ENCODE results near the gene SMARCA5. TPM values are rescaled to one million over a fixed set of nuclear protein-coding genes. Genes with fewer than 3 reads are reported as not detected.
"Not testable (repeated sequence)": the region's sequence is repeated elsewhere in the genome, so short reads cannot be mapped to it uniquely, and the experiment has no call there.

The SMARCA5 gene
- total RNA-seq, 1 experiment from 2014 or later = 31.8 TPM

DNA sequence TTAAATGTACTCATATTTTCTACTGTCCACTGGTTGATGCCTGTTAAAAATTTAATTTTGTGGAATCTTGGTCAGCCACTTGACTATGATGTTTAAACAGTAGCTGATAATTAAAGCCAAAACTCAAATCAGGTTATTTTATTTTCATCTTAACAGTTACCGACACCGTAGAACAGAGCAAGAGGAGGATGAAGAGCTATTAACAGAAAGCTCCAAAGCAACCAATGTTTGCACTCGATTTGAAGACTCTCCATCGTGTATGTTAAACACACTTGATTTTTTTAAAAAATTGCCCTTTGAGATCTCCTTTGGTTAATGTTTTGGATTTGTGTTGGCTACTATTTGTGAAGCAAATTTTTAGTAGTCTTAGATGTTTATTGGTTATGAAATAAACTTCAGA is 10.7 kb downstream of the SMARCA5 start:
- in situ Hi-C loops (cut with HindIII; ENCODE audit: low pct_unique_long_range_greater_than_20kb, low sequenced_read_pairs) = no loop called here
- no peak for DNase-seq (ENCODE audit: low read depth)

DNA sequence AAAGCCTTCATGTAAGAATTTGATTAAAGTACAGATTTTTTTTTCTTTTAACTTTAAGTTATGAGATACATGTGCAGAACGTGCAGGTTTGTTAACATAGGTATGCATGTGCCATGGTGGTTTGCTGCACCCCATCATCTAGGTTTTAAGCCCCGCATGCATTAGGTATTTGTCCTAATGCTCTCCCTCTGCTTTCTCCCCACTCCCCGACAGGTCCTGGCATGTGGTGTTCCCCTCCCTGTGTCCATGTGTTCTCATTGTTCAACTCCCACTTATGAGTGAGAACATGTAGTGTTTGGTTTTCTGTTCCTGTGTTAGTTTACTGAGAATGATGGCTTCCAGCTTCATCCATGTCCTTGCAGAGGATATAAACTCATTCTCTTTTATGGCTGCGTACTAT is 14.5 kb downstream of the SMARCA5 start:
- DNase-seq (ENCODE audit: low read depth); in situ Hi-C loops (cut with HindIII; ENCODE audit: low pct_unique_long_range_greater_than_20kb, low sequenced_read_pairs): not testable (repeated sequence)

DNA sequence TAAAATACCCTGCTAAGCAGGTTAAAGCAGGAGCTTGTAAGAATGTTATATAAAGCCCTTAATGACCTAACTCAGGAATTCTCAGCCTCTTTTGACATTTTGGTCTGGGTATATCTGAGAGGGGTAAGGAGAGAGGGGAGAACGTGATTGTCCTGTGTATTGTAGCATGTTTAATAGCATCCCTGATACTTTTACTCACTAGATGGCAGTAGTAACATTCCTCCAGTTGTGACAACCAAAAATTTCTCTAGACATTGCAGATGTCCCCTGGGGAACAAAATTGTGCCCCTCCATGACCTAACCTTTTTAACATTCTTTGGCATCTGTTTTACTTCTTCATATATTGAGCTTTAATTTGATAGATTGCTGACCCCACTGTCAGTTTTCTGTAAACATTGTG is 17.9 kb downstream of the SMARCA5 start:
- no peak for DNase-seq (ENCODE audit: low read depth)
- in situ Hi-C loops (cut with HindIII; ENCODE audit: low pct_unique_long_range_greater_than_20kb, low sequenced_read_pairs) = no loop called here

DNA sequence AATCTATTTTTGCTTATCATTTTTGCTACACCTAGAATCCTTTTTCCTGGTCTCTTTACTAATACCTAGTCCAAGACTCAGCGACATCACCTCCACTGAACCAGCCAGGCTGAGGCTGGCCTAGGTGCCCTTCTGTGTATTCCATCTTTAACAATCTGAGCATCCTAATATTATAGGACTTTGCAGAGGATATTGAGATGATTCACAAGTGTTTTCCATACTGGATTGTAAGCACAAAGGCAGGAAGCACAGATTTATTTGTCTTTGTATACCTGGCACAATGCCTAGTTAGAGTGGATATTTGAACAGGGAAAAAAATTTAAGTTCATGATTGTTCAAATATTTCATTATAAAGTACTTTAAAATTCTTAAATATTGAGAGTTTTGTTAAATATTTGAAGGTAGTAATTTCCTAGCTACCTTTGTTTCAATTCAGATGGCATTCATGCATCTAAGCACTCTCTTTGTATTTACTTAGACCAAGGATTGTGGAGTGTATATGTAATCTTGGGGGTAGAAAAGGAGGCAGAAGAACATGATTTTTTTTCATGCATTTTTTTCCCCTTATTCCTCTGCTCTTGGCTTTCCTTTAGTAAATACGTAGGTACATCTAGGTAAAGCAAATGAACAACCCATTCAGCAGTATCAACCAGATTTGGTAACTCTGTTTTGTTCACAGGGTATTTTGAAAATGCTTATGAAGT is 18.4 kb downstream of the SMARCA5 start:
- DNase-seq (ENCODE audit: low read depth) = no peak
- in situ Hi-C loops (cut with HindIII; ENCODE audit: low pct_unique_long_range_greater_than_20kb, low sequenced_read_pairs) = no loop called here

DNA sequence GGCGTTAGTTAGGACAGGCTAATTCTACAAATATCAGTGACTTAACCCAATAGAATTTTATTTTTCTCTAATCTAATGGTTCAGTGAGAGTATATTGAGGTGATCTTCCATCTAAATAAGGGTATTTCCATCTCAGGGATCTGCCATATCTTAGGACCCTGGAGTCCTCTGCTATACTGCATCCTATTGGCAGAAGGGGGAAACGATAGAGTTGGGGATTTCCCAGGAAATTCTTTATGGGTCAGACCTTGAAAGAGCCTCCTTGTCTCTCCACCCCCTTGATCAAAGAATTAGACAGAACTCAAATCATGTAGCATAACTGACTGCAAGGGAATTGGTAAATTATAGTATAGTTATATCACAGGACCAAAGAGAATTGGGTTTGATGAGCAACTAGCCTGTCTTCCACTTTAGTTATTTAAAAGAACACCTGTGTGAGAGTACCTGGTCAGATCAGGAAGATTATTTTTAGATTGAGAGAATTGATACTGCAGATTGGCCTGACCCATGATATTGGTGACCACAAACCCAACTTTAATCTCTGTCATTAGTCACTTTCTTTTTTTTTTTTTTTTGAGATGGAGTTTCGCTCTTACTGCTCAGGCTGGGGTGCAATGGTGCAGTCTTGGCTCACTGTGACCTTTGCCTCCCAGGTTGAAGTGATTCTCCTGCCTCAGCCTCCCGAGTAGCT is 25.6 kb downstream of the SMARCA5 start:
- in situ Hi-C loops (cut with HindIII; ENCODE audit: low pct_unique_long_range_greater_than_20kb, low sequenced_read_pairs) = no loop called here

DNA sequence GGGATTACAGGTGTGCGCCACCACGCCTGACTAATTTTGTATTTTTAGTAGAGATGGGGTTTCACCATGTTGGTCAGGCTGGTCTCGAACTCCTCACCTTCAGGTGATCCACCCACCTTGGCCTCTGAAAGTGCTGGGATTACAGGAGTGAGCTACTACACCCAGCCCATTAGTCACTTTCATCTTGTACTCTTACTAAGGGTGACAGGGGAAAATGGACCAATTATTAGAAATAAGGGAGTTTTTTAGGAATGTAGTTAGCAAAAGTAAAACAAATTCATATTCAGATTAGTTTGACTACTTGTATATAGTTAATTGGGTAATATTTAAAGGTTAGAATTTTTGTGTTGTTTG is 26.1 kb downstream of the SMARCA5 start:
- in situ Hi-C loops (cut with HindIII; ENCODE audit: low pct_unique_long_range_greater_than_20kb, low sequenced_read_pairs) = no loop called here
- no peak for DNase-seq (ENCODE audit: low read depth)

More for the DNA sequence above, 25.6 kb downstream of the SMARCA5 start:
- DNase-seq (ENCODE audit: low read depth) = no peak

DNA sequence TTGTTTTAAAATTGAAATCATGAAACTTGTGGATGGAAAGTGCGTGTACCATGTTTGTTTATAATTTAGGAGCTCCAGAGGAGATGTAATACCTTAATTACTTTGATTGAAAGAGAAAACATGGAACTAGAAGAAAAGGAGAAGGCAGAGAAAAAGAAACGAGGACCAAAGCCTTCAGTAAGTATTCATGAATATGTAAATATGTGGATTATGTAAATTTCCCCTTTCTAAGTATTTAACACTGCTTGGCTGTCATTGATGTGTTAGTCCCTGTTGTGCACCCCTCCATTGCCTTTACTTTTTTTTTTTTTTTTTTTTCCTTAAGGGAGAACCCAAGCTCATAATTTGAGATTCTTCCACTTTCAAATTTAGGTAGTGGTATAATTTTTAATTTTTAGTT is 36.4 kb downstream of the SMARCA5 start:
- in situ Hi-C loops (cut with HindIII; ENCODE audit: low pct_unique_long_range_greater_than_20kb, low sequenced_read_pairs) = no loop called here
- no peak for DNase-seq (ENCODE audit: low read depth)

DNA sequence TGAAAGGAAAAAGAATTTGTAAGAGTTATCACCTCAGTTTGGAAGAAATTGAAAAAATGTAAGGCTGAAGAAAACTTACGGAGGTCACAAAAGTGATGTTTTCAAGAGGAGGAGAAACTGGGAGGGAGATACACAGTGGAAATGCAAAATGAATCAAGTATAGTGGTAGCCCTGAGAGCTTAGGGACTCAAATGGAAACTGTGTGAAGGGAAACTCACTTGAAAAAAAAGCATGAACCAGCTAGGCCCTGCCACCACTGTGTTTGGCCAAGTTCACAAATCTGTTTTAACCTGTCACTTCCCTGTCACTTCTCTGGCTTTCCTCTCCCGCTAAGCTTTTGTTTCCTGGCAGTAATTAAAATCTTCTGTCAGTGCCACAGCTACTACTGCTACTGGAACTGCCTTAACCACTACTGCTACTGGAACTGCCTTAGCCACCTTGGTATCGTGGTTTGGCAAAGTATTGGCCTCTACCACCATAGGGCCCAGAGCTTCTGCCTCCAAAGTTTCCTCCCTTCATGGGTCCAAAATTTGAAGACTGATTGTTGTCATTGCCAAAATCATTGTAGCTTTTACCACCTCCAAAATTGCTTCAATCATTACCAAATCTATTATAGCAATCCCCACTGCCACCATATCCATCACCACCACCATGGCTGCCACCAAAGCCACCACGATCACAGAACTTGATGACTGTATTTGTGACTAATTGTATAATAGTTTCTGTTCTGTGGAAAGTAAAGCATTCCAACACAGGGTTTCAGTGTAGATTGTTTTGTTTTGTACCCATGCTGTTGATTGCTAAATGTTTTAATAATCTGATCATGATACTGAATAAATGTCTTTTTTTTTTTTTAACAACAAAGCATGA is 41.5 kb downstream of the SMARCA5 start:
- in situ Hi-C loops (cut with HindIII; ENCODE audit: low pct_unique_long_range_greater_than_20kb, low sequenced_read_pairs) = no loop called here
- DNase-seq (ENCODE audit: low read depth) = no peak

DNA sequence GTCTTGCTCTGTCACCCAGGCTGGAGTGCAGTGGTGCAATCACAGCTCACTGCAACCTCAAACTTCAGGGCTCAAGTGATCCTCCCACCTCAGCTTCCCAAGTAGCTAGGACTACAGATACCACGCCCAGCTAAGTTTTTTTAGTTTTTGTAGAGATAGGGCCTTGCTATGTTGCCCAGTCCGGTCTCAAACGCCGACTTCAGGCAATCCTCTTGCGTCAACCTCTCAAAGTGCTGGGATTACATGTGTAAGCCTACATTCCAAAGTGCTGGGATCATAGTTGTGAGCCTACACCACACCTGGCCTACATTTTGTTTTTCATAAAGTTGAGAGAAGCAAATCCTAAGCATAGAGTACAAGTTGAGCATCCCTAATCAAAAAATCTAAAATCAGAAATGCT is 42.2 kb downstream of the SMARCA5 start:
- in situ Hi-C loops (cut with HindIII; ENCODE audit: low pct_unique_long_range_greater_than_20kb, low sequenced_read_pairs) = no loop called here
- no peak for DNase-seq (ENCODE audit: low read depth)

DNA sequence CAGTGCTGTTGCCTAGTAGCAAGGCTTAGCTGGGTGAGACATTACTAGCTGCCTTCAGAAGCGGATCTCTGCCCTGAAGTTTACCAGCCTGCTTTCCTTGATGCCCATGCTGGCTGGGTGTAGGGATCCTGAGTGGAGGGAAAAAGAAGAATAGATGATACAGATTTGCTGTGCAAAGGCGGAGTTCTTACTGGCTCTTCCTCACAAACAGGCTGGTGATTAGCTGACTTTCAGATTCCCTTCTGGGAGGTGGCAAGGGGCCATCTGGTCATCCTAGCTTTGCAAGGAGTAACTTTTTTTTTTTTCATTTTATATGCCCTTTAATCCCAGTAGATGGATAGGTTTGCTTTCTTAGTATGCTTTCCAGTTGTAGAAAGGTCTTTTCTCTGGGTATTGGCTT is 44.8 kb downstream of the SMARCA5 start:
- in situ Hi-C loops (cut with HindIII; ENCODE audit: low pct_unique_long_range_greater_than_20kb, low sequenced_read_pairs) = no loop called here
- DNase-seq (ENCODE audit: low read depth) = no peak

DNA sequence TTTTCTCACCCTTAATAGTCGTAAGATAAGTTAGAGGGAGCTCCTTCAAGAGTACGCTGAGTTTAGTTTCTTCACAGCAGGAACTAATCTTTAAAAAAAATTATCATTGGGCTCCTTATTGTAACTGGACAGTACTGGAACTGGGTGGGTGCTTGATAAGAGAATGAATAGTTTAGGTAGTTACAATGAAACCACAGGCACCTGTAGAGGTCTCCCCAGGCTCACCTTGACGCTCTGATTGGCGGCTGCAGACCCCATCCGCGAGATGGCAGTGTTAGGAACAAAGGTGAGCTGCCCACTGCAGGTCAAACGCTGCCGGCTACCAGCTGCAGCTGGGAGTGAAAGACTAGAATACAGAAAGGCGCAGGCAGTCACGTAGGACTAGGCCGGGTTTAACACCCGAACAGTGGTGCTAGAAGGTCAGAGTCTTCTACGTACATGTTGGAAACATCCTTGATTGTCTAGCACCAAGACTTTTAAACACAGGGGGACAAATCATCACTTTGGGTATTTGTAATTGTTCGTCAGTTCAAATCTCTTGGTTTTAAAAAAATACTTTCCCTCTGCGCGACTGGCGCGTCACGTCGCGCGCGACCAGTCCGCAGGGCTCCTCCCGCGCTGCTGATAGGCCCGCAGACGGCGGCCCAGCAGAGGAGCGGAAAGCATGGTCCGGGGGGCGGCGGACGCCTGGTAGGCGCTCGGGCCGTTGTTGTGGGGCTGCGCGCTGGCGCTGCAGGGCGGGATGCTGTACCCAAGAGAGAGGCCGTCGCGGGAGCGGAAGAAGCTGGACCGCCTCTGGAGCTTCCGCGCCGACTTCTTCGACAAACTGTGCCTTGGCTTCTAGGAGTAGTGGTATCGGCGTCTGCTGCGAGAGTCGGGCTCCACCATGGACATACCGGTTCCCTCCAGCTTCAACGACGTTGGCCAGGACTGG is 45.6 kb downstream of the SMARCA5 start:
- in situ Hi-C loops (cut with HindIII; ENCODE audit: low pct_unique_long_range_greater_than_20kb, low sequenced_read_pairs) = no loop called here
- DNase-seq (ENCODE audit: low read depth) = peak; percentile 74

DNA sequence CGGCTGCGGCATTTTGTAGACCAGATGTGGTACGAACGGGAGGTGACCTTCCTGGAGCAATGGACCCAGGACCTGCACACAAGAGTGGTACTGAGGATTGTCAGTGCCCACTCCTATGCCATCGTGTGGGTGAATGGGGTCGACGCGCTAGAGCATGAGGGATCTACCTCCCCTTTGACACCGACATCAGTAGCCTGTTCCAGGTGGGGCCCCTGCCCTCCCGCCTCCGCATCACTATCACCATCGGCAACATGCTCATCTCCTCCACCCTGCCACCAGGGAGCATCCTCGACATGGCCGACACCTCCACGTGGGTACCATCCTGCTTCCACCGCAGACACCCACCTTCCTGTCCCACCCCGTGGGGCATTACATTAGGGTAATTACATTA is 46.2 kb downstream of the SMARCA5 start:
- no peak for DNase-seq (ENCODE audit: low read depth)
- in situ Hi-C loops (cut with HindIII; ENCODE audit: low pct_unique_long_range_greater_than_20kb, low sequenced_read_pairs) = no loop called here

DNA sequence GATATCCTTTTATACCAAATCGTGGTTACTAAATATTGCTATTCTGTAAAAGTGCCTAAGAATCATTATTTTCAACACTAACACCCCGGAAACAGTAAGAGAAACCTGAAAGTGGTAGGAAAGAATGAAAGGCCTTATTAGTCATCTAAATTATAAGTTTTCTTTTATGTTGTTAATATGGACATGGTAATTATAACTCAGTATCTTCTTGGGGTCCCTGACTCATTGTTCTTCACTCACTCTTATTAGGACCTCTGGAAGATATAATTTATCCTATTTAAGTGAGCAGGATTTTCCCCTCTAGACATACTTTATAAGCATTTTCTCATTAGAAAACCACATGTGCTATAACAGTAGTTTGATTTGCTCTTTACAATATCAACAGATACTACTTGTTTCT is 51.0 kb downstream of the SMARCA5 start:
- no peak for DNase-seq (ENCODE audit: low read depth)
- in situ Hi-C loops (cut with HindIII; ENCODE audit: low pct_unique_long_range_greater_than_20kb, low sequenced_read_pairs) = no loop called here

DNA sequence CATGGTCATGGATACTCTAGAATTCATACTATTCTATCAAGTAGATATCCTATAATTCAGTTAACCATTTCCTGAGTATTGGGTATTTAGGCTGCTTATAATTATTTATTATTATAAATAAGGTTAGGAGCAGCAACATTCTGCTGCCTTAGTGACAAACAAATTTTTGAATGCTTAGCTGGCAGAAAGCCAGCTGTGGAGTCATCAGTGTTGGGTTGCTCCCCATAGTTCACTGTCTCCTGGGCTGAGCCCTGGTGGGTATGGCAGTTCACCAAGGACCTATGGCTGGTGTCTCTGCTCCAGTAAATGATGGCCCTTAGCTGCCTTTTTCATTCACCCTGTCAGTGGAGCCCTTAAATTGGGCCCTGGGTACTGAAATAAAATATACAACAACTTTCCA is 61.8 kb downstream of the SMARCA5 start:
- no peak for DNase-seq (ENCODE audit: low read depth)

DNA sequence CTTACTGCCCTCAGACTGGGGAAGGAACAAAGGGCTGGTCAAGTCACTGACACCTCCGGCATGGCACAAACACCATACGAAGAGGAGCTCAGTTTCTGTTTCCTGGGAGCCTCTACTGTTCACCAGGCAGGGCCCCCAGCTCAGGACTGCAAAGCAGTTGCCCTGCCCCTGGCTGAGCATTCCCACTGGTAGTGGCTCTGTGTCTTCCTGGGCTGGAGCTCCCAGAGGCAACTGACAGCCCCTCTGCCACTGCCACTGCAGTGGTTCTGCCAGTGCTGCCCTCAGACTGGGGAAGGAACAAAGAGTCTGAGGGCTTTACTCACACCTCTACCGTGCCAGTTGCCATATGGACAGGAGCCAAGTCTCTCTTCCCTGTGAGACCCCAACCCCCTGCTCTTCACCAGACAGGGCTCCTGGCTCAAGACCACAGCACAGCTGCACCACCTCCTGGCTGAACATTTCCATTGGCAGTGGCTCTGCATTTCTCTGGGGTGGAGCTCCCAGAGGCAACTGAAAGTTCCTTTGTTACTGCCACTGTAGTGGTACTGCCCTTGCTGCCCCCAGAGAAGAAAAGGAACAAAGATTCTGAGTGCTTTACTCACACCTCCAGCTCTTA is 67.9 kb downstream of the SMARCA5 start:
- in situ Hi-C loops (cut with HindIII; ENCODE audit: low pct_unique_long_range_greater_than_20kb, low sequenced_read_pairs) = no loop called here
- DNase-seq (ENCODE audit: low read depth) = no peak

More for the DNA sequence above, 61.8 kb downstream of the SMARCA5 start:
- in situ Hi-C loops (cut with HindIII; ENCODE audit: low pct_unique_long_range_greater_than_20kb, low sequenced_read_pairs) = no loop called here

DNA sequence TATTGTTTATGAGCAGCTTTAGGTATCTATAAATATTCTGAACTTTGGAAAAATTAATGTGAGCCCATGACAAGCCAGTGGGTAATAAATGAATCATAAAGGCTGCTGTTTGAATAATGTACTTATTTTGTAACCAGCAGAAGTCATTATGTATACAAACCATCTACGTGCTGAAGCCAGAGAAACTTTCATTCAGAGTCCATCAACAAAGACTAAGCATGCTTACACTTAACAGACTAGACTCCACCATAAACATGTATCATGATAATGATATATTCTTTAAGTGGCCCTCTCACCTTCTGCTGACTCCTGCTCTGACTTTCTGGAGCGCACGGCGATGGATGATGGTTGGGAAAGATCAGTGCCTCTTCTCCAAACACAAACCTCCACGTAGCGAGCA is 72.0 kb downstream of the SMARCA5 start:
- DNase-seq (ENCODE audit: low read depth) = no peak
- in situ Hi-C loops (cut with HindIII; ENCODE audit: low pct_unique_long_range_greater_than_20kb, low sequenced_read_pairs) = no loop called here

DNA sequence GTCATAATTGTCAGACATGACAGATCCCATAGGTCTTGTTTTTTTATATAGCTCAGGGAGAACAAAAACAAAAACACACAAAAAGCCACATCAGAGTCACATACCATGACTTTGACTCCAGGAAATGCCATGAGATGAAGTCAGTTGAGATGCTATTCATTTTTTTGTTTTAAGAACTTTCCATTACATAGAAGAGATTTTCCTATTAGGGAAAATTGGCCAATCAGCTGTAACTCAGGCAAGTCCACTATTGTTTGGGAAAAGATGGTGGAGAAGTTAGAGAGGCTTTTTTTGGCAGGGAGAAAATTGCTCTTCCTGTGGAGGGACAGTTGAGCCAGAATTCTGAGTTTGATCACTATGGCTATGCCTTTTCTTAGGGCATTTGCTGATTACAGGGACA is 72.6 kb downstream of the SMARCA5 start:
- in situ Hi-C loops (cut with HindIII; ENCODE audit: low pct_unique_long_range_greater_than_20kb, low sequenced_read_pairs) = no loop called here

DNA sequence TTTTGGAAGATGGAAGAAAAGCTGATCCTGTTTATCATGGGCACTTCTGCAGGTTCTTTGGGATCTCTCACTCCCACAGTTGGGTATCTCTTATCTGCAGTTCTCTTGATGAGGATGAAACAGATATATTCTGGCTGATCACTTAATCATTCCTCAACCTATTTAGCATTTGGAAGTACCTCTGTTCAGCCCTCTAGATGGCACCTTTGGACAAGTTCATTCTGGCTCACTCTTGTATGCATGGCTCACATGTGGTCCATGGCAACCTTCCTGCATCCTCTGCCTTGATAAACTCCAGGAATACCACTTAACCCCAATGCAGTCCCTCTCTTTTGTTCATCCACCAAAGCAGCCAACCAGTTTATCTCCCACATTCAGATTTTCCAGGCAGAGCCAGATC is 74.2 kb downstream of the SMARCA5 start:
- in situ Hi-C loops (cut with HindIII; ENCODE audit: low pct_unique_long_range_greater_than_20kb, low sequenced_read_pairs) = no loop called here
- DNase-seq (ENCODE audit: low read depth) = no peak

More for the DNA sequence above, 72.6 kb downstream of the SMARCA5 start:
- no peak for DNase-seq (ENCODE audit: low read depth)
